ENCODE data around the gene OR2J2. TPM values are rescaled to one million over a fixed set of nuclear protein-coding genes. Genes with fewer than 3 reads are reported as not detected.
"Not testable (repeated sequence)": the region's sequence is repeated elsewhere in the genome, so short reads cannot be mapped to it uniquely, and the experiment has no call there.

The OR2J2 gene
- total RNA-seq, 1 donor from 2014 or later: not detected

DNA sequence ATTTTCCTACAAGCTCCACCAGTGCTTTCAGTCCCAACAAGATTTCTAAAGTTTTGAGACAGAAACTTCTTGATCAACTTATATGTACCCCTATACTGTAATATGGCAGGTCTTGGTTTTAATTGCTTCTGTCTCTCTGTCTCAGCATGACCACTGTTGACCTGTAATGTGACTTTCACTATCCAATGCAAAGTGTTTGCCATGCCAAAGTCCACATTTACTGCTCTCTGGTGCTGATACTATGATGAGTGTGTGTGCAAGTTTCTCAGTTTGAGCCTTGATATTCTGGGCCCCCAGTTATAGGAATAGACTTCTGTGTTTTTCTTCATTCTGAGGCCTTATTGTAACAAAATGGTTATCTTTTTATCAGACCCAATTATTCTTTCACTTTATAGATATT lies 45.8 kb downstream of the OR2J2 start:
- ATAC-seq (no peak), DNase-seq (ENCODE audit: missing footprints) (no peak)
- intact Hi-C loops (cut with DNase I): no loop called here

DNA sequence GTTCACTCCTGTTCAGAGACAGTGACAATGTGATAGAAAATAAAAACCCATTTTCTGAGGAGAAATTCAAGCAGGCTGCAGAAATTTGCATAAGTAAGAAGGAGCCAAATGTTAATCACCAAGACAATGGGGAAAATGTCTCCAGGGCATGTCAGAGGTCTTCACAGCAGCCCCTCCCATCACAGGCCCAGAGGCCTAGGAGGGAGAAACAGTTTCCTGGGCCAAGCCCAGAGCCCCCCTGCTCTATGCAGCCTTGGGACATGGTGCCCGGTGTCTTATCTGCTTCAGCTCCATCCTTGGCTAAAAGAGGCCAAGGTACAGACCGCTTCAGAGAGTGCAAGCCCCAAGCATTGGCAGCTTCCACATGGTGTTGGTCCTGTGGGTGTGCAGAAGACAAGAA lies 46.5 kb downstream of the OR2J2 start:
- intact Hi-C loops (cut with DNase I); ATAC-seq; DNase-seq (ENCODE audit: missing footprints): not testable (repeated sequence)

DNA sequence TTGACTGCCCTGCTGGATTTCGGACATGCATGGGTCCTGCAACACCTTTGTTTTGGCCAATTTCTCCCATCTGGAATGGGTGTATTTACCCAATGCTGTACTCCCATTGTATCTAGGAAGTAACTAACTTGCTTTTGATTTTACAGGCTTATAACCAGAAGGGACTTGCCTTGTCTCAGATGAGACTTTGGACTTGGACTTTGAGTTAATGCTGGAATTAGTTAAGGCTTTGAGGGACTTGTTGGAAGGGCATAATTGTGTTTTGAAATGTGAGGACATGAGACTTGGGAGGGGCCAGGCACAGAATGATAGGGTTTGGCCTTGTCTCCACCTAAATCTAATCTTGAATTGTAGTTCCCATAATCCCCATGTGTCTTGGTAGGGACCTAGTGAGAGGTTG lies 47.3 kb downstream of the OR2J2 start:
- intact Hi-C loops (cut with DNase I); ATAC-seq; DNase-seq (ENCODE audit: missing footprints): not testable (repeated sequence)

Other genes starting within 250 kb of the OR2J2 start
- gene TRIM27, start 246.9 kb upstream of the OR2J2 start, total RNA-seq: 18.5 TPM
- 0.35 TPM for gene ZNF311, start 165.6 kb upstream of the OR2J2 start, total RNA-seq
- gene OR2W1, start 125.7 kb upstream of the OR2J2 start, total RNA-seq: not detected
- not detected for gene OR2B3, start 83.6 kb upstream of the OR2J2 start, total RNA-seq
- not detected for gene OR2J1, start 71.4 kb upstream of the OR2J2 start, total RNA-seq
- gene OR2J3, start 62.8 kb upstream of the OR2J2 start, total RNA-seq: not detected
- gene OR14J1, start 130.8 kb downstream of the OR2J2 start, total RNA-seq: not detected
- gene OR5V1, start 198.0 kb downstream of the OR2J2 start, total RNA-seq: not detected
- not detected for gene OR12D3, start 204.4 kb downstream of the OR2J2 start, total RNA-seq
- gene OR12D2, start 224.7 kb downstream of the OR2J2 start, total RNA-seq: not detected
- not detected for gene OR12D1, start 244.0 kb downstream of the OR2J2 start, total RNA-seq